ENCODE measurements around the gene PFKL.

The PFKL gene

GRCh38 chr21:44263221-44263760 lies 36.6 kb upstream of the PFKL start:
- Histone ChIP-seq H3K27ac (replicated peaks) (no peak overlapping the region), H3K27me3 (ENCODE audit: insufficient read depth, poor library complexity, severe bottlenecking) (no peaks in the 10 kb centered on the region), H3K4me3 (replicated peaks; ENCODE audit: insufficient read depth, low read length) (no peak overlapping the region)
- DNase-seq (ENCODE audit: low read depth in 1 of 2, low spot score in 1 of 2), result no peak
- TF ChIP-seq POLR2AphosphoS5 (IDR thresholded peaks at IDR 0.05; ENCODE audit: low read depth) (no peak), REST (IDR thresholded peaks at IDR 0.05; ENCODE audit: insufficient replicate concordance, low read depth) (no peak), CTCF (IDR thresholded peaks at IDR 0.05; ENCODE audit: insufficient read depth, low read length) (no peak), GABPA (IDR thresholded peaks at IDR 0.05; ENCODE audit: low read depth) (no peak), SPI1 (IDR thresholded peaks at IDR 0.05; ENCODE audit: borderline replicate concordance, low read depth) (no peak)

GRCh38 chr21:44263768-44264167 lies 36.1 kb upstream of the PFKL start:
- DNase-seq (ENCODE audit: low read depth in 1 of 2, low spot score in 1 of 2), result no peak
- H3K4me3 ChIP-seq (replicated peaks; ENCODE audit: insufficient read depth, low read length), result no peak overlapping the region
- TF ChIP-seq POLR2AphosphoS5 (IDR thresholded peaks at IDR 0.05; ENCODE audit: low read depth) (no peak), GABPA (IDR thresholded peaks at IDR 0.05; ENCODE audit: low read depth) (no peak), REST (IDR thresholded peaks at IDR 0.05; ENCODE audit: insufficient replicate concordance, low read depth) (no peak), SPI1 (IDR thresholded peaks at IDR 0.05; ENCODE audit: borderline replicate concordance, low read depth) (no peak), CTCF (IDR thresholded peaks at IDR 0.05; ENCODE audit: insufficient read depth, low read length) (no peak)

GRCh38 chr21:44265734-44266270 lies 34.1 kb upstream of the PFKL start:
- H3K27me3 ChIP-seq (ENCODE audit: insufficient read depth, poor library complexity, severe bottlenecking), result no peaks in the 10 kb centered on the region
- DNase-seq (ENCODE audit: low read depth in 1 of 2, low spot score in 1 of 2), result no peak
- no peak overlapping the region for H3K4me3 ChIP-seq (replicated peaks; ENCODE audit: insufficient read depth, low read length)
- H3K27ac ChIP-seq (replicated peaks), result no peak overlapping the region
- no peak for TF ChIP-seq GABPA (IDR thresholded peaks at IDR 0.05; ENCODE audit: low read depth)
- no peak for TF ChIP-seq REST (IDR thresholded peaks at IDR 0.05; ENCODE audit: insufficient replicate concordance, low read depth)
- no peak for TF ChIP-seq SPI1 (IDR thresholded peaks at IDR 0.05; ENCODE audit: borderline replicate concordance, low read depth)
- no peak for TF ChIP-seq CTCF (IDR thresholded peaks at IDR 0.05; ENCODE audit: insufficient read depth, low read length)
- TF ChIP-seq POLR2AphosphoS5 (IDR thresholded peaks at IDR 0.05; ENCODE audit: low read depth), result no peak

More at GRCh38 chr21:44263768-44264167, 36.1 kb upstream of the PFKL start:
- H3K27me3 ChIP-seq (ENCODE audit: insufficient read depth, poor library complexity, severe bottlenecking), result no peaks in the 10 kb centered on the region
- no peak overlapping the region for H3K27ac ChIP-seq (replicated peaks)

All from HL-60 (cell line).